Breast epithelium (tissue), 3 donors: Measurements from ENCODE around the gene CCDC188.

ENCODE experiments used
- CTCF ChIP-seq, 3 donors: fragments of 450-650 bp; IDR thresholded peaks; one replicate each; pipeline ENCODE4 v1.5.1; 2016 to 2017; ENCODE audit warnings: antibody characterized with exemption in 3 of 3, mild to moderate bottlenecking in 3 of 3, moderate library complexity in 3 of 3
- POLR2A ChIP-seq: fragments of 450-650 bp; IDR thresholded peaks from one replicate; pipeline ENCODE4 v1.6.1; 2016; ENCODE audit warnings: antibody characterized with exemption, mild to moderate bottlenecking, moderate library complexity
- POLR2AphosphoS5 ChIP-seq, 3 donors: sonication (generic); formaldehyde crosslinking; IDR thresholded peaks; one replicate each; pipeline ENCODE4 v1.6.1; 2017; ENCODE audit warnings: antibody characterized with exemption in 3 of 3

GRCh38 chr22:20167643-20168322 lies 16.9 kb upstream of the CCDC188 start:
- no peak for TF ChIP-seq CTCF (IDR thresholded peaks at IDR 0.05)
- TF ChIP-seq POLR2A = no peak
- no peak for TF ChIP-seq POLR2AphosphoS5 (IDR thresholded peaks at IDR 0.05)
